Measurements from ENCODE around the gene AKAP12. TPM values are rescaled to one million over a fixed set of nuclear protein-coding genes. Genes with fewer than 3 reads are reported as not detected.
A peak's percentile ranks its signal among the peaks of the same experiment; 100 is the strongest.

AKAP12 gene
- total RNA-seq, 1 donor from 2014 or later = 46.6 TPM

DNA sequence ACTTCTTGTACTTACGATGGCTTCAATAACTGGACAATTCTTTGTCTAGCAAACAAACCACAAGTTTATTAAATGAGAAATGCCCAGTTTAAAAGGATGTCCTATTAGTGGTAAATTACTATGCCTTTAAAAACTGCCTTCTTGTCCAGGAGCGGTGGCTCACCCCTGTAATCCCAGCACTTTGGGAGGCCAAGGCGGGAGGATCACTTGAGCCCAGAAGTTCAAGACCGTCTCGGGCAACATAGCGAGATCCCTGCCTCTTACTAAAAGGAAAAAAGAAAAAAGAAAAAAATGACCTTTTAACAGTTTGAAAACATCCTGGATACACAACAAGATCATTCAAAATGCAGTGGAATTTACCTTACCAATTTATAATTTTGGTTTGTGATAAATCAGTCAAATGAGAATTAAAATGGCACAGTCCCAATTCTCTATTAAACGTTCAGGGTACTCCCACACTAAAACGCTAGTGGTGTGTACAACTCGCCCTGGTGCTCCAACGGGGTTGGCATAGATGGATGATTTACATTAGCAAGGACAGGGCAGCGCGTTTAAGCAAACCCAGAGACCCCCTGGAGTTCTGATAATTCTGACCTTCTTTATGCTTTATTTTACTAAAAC, 149.3 kb downstream of the AKAP12 start:
- Mint-ChIP-seq H3K4me3 (peak overlapping the region; percentile 96), H3K9me3 (no peaks in the 10 kb centered on the region), H3K27ac (ENCODE audit: unreplicated experiment) (peak overlapping the region; percentile 93), H3K36me3 (ENCODE audit: low read depth) (no peaks in the 10 kb centered on the region), H3K4me1 (peaks cover 45% of the 10 kb centered on the region), H3K27me3 (ENCODE audit: low read depth) (no peaks in the 10 kb centered on the region)
- no peak for DNase-seq (ENCODE audit: low read depth, low spot score)
- TF ChIP-seq, protein P1, sequence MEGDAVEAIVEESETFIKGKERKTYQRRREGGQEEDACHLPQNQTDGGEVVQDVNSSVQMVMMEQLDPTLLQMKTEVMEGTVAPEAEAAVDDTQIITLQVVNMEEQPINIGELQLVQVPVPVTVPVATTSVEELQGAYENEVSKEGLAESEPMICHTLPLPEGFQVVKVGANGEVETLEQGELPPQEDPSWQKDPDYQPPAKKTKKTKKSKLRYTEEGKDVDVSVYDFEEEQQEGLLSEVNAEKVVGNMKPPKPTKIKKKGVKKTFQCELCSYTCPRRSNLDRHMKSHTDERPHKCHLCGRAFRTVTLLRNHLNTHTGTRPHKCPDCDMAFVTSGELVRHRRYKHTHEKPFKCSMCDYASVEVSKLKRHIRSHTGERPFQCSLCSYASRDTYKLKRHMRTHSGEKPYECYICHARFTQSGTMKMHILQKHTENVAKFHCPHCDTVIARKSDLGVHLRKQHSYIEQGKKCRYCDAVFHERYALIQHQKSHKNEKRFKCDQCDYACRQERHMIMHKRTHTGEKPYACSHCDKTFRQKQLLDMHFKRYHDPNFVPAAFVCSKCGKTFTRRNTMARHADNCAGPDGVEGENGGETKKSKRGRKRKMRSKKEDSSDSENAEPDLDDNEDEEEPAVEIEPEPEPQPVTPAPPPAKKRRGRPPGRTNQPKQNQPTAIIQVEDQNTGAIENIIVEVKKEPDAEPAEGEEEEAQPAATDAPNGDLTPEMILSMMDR (conservative IDR thresholded peaks at IDR 0.05) = no peak

DNA sequence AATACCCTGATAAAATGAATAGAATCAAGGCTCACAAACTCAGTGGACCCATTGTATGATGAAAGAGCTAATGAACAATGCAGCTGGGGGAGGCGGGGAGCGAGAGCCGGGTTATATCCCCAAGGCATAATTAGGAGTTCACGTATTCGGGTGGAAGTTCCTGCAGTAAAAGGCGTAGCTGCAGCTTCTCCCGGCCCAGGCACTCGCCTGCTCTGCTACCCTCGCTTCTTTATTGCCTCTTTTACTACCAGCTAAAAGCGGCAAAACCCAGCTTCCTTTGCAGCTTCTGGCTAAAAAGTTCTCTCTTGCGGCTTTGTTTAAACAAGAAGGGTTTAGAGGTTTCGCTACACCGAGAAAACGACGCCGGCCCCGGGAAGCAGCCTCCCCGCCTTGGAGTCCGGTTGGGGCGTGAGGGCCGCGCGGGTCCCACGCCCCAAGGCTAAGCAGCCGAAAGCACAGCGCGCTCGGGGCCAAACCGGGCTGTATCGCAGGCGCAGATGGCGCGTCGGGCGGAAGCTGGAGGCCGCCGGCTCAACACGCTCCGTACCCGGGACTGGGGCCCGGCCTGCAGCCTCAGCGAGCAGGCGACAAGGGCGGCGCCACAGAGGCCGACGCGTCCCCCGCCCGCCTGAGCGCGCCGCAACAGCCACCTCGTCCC, 150.0 kb downstream of the AKAP12 start:
- TF ChIP-seq, protein P1 (conservative IDR thresholded peaks at IDR 0.05) = no peak
- Mint-ChIP-seq H3K9me3 (no peaks in the 10 kb centered on the region), H3K27me3 (ENCODE audit: low read depth) (no peaks in the 10 kb centered on the region), H3K4me1 (peaks cover 45% of the 10 kb centered on the region), H3K27ac (ENCODE audit: unreplicated experiment) (peak overlapping the region; percentile 93), H3K4me3 (peak overlapping the region; percentile 96), H3K36me3 (ENCODE audit: low read depth) (no peaks in the 10 kb centered on the region)
- peak; percentile 49 for DNase-seq (ENCODE audit: low read depth, low spot score)

DNA sequence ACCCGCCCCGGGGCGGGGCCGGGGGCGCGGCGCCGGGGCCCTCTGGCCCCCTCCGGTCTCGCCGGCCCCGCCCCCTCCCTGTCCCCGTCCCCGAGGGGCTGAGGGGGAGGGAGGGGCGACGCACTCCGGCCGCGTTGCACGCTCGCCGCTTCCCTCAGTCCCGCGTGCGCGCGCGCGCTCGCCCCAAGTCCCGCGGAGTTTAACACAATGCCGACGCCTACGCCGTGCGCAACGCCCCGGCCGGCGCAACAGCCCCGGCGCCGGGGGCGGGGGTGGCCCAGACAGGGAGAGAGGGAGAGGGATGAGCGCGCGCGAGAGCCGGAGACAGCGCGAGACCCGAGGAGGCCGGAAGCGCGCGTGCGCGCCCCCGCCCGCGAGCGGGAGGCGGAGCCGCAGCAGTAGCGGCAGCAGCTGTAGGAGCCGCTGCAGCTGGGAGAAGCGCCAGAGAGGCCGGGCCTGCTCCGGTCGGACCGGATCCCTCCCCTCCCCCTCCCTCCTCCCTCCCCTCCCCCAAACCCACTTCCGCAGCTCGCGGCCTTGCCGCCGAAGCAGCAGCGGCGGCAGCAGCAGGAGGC, 150.6 kb downstream of the AKAP12 start:
- Mint-ChIP-seq H3K27ac (ENCODE audit: unreplicated experiment) (no peak overlapping the region), H3K4me1 (peaks cover 49% of the 10 kb centered on the region), H3K27me3 (ENCODE audit: low read depth) (no peaks in the 10 kb centered on the region), H3K36me3 (ENCODE audit: low read depth) (no peaks in the 10 kb centered on the region), H3K4me3 (peak overlapping the region; percentile 85), H3K9me3 (no peaks in the 10 kb centered on the region)
- peak; percentile 94 for DNase-seq (ENCODE audit: low read depth, low spot score)
- TF ChIP-seq, protein P1 (conservative IDR thresholded peaks at IDR 0.05) = no peak

DNA sequence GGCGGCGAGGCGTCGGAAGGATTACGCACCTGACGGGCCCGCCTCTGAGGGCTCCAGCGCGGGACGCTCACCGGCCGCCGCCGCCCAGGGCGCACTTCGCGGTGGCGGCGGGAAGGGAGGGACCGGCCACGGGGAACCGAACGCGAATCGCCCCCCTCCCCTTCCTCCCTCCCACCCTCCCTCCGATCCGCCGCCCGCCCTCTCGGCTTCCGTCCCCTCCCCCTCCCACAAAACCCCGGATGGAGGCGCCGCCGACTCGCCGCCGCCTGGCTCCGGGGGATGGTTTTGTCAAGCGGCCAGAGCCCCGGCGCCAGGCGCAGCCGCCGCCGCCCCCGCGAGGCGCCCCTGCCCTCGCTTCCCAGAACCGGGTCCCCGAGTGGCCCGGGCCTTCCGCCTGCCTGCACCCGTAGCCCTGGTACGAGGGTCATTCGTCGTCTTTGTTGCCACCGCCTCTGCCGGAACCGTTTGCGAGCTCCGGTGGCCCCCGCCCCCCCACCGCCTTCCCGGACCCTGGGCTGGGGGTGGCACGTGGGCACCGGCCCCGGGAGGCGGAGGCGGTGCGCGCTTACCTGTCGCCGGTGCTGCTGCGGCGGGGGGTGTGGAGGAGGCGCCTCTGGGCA, 151.2 kb downstream of the AKAP12 start:
- Mint-ChIP-seq H3K27ac (ENCODE audit: unreplicated experiment) (no peak overlapping the region), H3K36me3 (ENCODE audit: low read depth) (no peaks in the 10 kb centered on the region)

More for the DNA sequence above, 151.2 kb downstream of the AKAP12 start:
- DNase-seq (ENCODE audit: low read depth, low spot score) = peak; percentile 78
- TF ChIP-seq, protein P1 (conservative IDR thresholded peaks at IDR 0.05) = no peak
- no peaks in the 10 kb centered on the region for H3K27me3 Mint-ChIP-seq (ENCODE audit: low read depth)
- H3K4me1 Mint-ChIP-seq = peaks cover 51% of the 10 kb centered on the region
- H3K4me3 Mint-ChIP-seq = no peak overlapping the region
- no peaks in the 10 kb centered on the region for H3K9me3 Mint-ChIP-seq

Measured in neural crest cell (in vitro differentiated cells).